Epithelial cell of esophagus (primary cell): ENCODE data around the gene IGFBP4.
A peak's percentile ranks its signal among the peaks of the same experiment; 100 is the strongest.

Source experiments
- DNase-seq: peaks from one replicate; pipeline ENCODE4 v3.0.0; 2010; ENCODE audit warnings: low read depth
- H3K4me3 ChIP-seq: 2 replicates; pipeline ENCODE4 v1.5.1; 2011; ENCODE audit warnings: mild to moderate bottlenecking, low read length, control low read depth
- TF ChIP-seq, protein P1 (sequence below): IDR thresholded peaks from 2 replicates; pipeline ENCODE4 v1.5.1; 2011; ENCODE audit warnings: low read depth, mild to moderate bottlenecking, low read length, control low read depth, inconsistent platforms; ENCODE audit not compliant: insufficient read depth; ENCODE audit errors: missing control alignments

IGFBP4 gene

DNA sequence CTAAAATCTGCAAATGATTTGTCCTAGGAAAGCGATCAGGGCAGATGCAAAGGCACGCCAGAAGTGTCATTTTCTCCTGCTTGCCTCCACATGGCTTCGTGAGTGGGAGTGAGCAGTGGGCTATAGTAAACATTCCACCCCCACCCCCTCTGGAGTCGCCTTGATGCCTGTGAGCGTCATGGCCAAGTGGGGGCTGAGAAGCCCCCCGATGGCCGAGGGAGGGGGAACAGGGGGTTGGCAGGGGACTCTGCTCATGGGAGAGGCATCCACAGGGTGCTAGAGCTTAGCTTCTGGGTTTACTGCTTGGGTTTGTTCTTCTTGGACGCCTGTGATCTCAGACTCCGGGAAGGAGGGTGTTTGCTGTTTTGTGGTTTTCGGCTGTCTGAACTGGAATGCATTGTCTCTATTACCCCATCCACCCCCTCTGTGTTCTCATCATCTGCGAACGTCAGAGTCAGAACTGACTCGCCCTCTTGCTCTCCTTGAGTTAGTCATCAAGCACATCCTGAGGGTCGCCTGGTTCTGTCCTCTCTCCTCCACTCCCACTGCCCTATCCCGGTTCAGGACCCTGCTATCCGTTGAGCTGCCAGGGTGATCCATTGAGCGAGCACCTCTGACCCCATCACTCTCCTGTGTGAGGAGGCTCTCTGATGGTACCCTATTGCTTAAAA is 42.7 kb downstream of the IGFBP4 start:
- no peak overlapping the region for H3K4me3 ChIP-seq
- TF ChIP-seq, protein P1, sequence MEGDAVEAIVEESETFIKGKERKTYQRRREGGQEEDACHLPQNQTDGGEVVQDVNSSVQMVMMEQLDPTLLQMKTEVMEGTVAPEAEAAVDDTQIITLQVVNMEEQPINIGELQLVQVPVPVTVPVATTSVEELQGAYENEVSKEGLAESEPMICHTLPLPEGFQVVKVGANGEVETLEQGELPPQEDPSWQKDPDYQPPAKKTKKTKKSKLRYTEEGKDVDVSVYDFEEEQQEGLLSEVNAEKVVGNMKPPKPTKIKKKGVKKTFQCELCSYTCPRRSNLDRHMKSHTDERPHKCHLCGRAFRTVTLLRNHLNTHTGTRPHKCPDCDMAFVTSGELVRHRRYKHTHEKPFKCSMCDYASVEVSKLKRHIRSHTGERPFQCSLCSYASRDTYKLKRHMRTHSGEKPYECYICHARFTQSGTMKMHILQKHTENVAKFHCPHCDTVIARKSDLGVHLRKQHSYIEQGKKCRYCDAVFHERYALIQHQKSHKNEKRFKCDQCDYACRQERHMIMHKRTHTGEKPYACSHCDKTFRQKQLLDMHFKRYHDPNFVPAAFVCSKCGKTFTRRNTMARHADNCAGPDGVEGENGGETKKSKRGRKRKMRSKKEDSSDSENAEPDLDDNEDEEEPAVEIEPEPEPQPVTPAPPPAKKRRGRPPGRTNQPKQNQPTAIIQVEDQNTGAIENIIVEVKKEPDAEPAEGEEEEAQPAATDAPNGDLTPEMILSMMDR = no peak
- peak; percentile 96 for DNase-seq

DNA sequence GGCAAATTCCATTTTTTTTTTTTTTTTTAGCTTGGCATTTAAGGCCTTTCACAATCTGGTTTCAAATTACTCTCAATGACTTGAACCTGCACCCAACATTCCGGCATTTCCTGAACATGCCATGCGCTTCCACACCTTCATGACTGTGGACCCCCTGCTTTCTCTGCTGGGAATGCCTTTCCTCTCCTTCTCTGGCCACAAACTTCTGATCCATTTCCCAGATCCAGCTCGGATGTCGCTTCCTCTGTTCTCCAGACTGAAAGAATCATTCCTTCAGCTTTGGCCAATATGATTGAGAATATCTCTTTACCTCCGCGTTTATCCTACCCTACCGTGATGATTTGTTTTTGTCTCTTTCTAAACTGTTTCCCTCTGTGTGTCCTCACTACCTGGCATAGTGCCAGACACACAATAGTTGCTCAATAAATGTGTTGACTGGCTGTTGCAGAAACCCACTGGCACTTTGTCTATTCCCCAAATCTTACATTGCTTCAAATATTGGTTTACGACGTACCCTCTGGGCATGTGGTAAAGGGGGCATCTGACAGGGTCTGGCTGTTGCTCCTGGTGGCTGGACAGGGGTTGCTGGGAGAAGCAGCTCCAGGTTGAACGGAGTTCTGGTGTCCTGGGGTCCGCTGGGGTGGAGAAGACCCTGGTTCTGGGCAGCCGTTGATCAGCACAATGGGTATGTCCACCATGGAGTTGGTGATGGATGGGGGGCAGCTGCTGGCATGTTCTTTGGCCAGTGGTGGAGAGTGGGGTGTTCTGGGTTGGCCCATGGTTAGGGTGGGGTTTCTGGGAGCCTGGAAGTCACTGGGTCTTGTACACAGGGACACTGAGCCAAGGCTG is 43.5 kb downstream of the IGFBP4 start:
- no peak overlapping the region for H3K4me3 ChIP-seq
- DNase-seq = peak; percentile 85

DNA sequence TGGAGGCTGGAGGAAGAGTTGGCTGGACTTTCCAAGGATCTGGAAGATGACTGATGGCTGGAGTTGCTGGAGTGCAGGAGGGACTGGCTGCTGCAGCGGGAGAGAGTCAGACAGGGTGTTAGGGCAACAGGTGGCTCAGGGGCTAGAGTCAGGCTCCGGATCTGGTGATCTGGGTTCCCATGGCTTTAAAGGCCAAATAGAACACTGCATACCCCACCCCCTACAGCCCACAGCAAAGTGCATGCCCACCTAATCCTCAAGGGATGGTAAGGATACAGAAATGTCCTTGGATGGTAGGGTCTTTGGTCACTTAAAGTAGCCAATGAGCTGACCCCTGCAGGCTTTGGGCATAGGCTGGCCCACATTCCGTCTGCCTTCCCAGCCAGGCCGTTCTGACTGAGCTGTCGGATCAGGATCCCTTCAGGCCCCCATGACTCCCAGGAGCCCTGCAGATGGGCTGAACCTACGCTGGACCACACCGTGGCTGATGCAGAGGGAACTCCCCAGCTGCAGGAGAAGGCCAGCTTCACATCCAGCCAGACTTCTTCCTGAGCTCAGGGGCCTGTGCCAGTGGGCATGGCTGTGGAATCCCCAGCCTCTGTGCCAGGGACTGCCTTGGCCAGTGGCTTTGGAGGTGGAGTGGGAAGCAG is 44.2 kb downstream of the IGFBP4 start:
- TF ChIP-seq, protein P1 = no peak
- peak; percentile 55 for DNase-seq

More for the DNA sequence above, 43.5 kb downstream of the IGFBP4 start:
- TF ChIP-seq, protein P1 = no peak

DNA sequence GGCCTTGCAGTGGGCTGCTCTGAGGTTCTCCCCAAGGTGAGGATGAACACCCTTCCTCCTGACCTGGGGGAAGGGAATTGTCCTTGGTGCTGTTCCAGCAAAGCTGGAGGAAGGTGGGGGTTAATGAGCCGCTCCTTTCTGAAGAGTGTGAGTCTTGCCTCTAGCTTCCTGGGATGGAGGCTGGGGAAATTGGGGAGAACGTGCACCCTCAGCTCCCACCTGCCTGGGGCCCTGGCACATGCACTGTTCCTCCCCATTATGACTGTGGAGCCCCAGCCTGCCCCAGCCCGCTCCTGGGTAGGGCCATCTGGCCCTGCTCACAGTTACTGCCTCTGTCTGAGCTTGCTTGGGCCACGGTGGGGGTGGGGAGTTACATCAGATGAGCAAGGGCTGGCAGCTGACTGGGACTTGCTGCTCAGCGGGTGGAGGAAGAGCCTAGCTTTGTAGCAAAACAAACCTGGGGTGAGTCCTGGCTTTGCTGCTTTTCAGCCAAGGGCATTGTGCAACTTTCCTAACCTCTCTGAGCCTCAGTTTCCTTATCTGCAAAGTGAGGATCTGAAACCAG is 47.1 kb downstream of the IGFBP4 start:
- DNase-seq = peak; percentile 93
- TF ChIP-seq, protein P1 = no peak
- no peak overlapping the region for H3K4me3 ChIP-seq

More for the DNA sequence above, 44.2 kb downstream of the IGFBP4 start:
- H3K4me3 ChIP-seq = no peak overlapping the region

DNA sequence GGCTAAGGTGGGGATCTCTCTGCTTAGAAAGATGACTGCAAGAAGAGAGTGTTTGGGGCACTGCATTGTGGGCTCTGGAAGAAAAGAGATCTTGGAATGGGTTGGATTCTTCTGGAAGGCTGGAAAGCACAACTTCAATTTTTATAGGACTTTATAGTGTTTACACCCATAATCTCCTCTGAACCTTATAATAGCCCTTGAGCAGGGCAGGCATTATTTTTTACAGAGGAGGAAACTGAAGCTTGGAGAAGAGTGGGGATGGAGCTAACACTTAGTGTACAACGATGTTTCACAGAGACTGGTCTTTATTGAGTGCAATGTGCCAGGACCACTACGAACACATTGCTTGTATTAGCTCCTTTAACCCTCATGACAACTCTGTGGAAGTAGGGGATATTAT is 47.7 kb downstream of the IGFBP4 start:
- TF ChIP-seq, protein P1 = no peak
- no peak for DNase-seq
- no peak overlapping the region for H3K4me3 ChIP-seq

DNA sequence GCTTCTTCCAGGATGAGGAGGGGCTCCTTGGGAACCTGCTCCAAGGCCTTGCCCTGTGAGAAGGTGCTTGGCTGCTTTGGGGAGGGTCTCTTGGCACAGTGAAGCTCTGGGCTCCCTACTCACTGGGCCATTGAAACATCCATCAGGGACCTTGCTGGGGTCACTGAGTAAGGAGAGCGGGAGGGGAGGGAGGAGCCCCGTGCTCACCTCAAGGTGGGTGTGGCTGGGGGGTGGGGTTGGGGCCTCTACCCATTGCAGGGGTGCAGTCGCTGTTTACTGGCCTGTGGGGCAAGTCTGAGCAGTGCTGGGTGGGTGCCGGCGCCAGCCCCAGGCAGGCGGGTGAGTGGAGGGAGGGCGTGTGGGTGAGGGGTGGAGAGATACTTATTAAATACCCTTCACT is 48.2 kb downstream of the IGFBP4 start:
- peak; percentile 60 for DNase-seq
- no peak overlapping the region for H3K4me3 ChIP-seq
- TF ChIP-seq, protein P1 = no peak
